NCI-H2171 (cell line): ENCODE results near the gene BCR.

Source experiments
- DNase-seq: peaks from one replicate; lab custom pipeline; 2025; lab: John Stamatoyannopoulos, UW

Gene BCR

DNA sequence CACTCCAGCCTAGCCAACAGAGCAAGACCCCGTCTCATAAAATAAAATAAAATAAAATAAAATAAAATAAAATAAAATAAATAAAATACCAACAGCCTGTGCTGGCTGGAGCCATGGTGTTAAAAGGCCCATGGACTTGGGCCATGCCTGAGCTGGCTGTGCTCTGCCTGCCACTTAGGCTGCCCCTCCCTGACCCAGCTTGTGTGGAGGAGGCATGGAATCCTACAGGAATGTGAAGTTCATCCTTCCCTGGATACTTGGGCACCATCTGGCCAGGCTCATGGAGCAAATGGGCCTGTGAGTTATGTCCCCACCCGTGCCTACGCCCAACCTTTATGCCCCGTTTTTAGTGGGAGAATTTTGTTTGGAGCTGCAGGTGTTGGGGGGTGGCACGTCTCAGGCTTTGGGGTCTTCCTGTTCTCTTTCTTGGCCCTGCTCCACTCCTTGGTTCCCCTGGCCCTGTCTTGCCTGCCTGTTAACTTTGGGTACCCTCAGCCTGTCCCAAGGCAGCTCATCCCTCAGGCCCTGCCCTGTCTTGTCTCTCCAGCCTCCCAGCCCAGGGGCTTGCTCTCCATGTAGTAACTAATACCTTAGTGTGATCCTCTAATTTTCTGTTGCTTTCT is 51.3 kb downstream of the BCR start:
- DNase-seq: no peak

DNA sequence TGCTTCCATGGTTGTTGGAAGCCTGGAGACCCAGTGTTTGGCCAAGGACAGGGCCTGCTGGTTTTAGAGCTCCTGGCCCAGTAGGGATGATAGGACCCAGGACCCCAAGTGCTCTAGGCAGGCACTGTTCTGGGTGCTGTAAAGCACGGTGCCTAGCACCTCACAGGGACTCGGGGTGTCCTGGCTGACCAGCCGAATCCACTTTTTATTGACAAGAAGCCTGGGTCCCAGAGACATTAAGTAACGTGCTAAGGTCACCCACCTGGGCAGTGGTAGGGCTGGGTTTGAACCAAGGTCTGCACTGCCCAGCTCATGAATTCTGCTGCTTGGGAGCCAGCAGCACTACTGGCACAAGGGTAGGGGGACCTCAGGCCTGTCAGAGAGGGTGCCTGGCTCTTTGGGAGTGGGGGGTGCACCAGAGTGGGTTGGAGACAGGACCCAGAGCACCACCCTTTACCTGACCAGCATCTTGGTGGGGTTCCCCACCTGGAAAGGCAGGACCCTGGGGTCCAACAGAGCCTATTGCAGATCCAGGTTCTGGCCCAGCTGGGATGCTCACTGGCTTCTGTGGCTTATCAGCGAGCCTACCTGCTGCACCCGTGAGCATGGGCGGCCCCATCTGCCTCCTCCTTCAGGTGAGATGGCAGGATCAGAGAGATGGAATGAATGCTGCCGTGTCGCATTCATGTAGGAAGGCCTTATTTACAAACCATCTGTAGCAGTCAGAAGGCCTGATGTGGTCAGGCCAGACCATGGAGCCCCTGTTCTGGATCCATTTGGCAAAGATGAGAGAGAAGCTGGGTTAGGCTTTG is 52.0 kb downstream of the BCR start:
- no peak for DNase-seq

DNA sequence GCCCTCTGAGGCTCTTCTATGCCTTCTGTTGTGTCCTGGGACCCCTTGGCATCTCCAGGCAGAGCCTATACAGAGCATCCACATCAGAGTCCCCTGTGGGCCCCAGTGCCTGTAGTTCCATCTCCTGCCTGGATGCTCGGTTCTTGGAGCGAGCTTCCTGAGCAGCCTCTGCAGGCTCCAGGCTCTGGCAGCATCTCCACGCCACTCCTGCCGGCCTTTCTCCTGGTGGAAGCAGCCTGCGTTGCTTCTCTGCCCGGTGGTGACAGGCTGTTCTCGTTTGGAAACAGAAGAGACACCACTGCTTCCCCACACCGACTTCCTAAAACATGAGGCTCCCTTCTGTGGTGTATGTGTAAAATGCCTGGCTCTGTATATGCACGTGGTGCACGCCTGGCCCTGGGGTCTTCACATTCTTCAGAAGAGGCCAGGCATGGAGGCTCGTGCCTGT is 52.8 kb downstream of the BCR start:
- DNase-seq: no peak

GRCh38 chr22:23233752-23234408 is 53.6 kb downstream of the BCR start:
- no peak for DNase-seq

DNA sequence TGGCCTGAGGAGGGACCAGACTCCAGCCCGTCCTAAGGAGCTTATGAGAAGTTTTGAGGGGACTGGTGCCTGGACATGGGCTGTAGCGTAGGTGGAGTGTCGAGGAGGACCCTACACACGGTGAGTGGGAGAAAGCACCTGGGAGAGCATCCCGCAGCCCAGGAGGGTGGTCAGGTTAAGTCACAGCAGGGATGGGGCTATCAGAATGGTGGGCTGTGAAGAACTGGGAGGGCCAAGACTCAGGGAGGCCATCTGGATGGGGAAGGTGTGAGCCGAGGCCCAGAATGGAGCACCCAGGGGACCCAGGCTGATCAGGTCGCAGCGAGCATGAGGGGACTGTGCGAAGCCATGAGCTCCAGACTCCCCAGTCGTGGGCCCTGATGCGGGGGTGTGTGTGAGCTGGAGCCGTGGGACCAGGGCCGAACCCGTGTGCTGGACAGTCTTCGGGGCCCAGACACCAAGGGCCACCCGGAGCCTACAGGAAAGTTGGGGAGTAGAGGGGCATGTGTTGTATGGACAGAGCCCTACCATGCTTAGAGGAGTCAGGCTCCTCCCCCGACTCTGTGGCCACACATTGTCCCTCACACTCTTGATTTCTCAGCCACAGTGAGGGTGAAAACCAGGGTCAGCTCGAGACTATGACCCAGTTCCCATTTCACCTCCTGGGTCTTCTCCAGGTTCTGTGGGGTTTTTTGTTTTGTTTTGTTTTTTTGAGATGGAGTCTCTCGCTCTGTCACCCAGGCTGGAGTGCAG is 54.3 kb downstream of the BCR start:
- DNase-seq: no peak

GRCh38 chr22:23235425-23235824 is 55.1 kb downstream of the BCR start:
- DNase-seq: no peak

DNA sequence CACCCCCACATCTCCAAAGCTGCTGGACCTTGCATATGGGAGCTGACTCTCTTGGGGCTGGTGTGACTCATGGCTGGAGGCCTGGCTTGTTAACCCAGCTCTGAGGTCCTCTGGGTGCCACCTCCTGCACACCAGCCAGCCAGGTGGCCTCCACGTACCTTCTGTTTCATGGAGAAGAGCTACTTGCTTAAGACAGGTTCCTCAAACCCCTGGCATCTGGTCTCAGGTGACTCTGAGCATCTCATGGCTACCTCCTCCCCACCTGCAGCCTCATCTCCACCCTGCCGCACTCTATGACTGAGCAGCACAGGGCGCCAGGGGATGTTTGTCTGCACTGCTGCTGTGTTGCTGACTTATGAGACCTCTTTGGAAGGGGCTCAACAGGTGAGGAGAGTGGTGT is 55.7 kb downstream of the BCR start:
- DNase-seq: no peak

- DNase-seq: no peak
Measured at GRCh38 chr22:23236440-23237184, 56.3 kb downstream of the BCR start.

- DNase-seq: peak; percentile 98
Measured at GRCh38 chr22:23237201-23237798, 57.0 kb downstream of the BCR start.

DNA sequence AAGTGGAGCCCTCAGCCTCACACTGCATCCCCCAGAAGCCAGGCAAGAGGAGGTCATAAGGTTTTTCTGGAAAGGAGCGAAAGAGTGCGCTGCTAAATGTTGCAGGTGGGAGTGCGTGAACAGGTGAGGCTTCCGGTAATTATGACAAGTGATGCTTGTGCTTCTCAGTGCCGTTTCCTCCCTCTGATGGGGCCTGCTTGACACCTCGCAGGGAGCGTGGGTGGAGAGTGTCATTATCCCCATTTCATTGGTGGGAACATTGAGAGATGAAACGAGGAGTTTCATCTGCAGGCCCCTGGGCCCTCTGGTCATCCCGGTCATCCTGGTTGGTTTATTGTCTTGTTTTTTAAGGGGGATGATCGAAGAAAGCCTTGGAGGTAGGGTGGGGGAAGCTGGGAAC is 57.5 kb downstream of the BCR start:
- DNase-seq: no peak

DNA sequence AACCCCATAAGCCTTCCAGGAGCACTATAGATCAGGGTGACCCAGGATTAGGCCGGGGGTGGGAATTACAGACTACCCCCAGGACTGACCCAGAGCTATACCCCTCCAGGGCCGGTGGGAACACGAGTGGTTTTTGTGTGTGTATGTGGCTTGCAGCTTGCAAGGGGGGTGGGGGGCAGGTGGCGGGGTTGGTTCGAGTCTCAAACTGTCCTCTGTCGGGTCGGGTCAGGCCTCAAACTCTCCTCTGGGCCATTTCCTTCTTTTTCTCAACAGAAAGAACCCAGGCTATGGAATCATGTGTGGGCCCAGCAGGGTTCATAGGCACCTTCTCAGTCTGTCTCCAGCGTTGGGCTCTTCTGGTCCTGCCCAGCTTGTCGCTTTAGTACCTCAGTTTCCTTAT is 58.4 kb downstream of the BCR start:
- no peak for DNase-seq

DNA sequence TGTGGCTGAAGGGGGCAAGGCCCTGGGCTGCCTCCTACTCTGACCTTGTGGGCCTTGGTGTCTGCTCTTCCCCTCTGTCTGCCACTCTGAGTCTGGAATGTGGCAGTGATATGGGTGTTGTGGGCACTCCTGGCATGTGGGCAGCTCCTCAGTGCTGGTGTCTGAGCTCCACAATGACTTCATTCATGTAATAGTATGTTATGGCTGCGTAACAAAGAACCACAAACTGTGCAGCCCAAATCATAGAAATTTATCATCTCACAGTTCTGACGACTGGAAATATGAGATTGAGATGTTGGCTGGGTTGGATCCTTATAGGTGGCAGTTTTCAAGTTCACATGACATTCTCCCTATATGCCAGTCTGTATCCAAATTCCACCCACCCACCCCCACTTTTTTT is 59.1 kb downstream of the BCR start:
- no peak for DNase-seq

DNA sequence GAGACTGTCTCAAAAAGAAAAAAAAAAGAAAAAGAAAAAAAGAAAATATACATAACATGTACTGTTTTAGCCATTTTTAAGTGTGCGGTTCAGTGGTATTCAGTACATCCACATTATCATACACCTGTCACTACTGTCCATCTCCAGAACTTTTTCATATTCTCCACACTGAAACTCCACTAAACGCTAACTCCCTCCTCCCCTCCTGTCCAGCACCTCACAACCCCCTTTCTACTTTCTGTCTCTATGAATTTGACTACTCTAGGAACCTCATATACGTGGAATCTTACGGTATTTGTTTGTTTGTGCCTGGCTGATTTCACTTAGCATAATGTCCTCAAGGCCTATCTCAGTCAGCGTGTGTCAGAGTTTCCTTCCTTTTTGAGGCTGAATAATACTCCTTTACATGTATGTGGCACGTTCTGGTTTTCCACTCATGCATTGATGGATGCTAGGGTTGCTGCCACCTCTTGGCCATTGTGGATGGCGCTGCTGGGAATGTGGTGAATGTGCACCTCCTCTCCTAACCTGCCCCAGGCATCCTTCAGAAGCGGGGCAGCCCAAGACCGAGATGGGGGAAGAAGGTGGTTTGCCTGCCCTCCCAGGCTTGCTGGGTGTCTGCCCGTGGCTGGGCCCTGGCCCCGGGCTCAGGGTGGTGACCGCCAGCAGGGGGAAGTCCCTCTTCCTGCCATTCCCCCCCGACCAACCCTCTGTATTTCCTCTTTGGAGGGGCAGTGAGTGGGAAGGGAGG is 60.5 kb downstream of the BCR start:
- DNase-seq: no peak

DNA sequence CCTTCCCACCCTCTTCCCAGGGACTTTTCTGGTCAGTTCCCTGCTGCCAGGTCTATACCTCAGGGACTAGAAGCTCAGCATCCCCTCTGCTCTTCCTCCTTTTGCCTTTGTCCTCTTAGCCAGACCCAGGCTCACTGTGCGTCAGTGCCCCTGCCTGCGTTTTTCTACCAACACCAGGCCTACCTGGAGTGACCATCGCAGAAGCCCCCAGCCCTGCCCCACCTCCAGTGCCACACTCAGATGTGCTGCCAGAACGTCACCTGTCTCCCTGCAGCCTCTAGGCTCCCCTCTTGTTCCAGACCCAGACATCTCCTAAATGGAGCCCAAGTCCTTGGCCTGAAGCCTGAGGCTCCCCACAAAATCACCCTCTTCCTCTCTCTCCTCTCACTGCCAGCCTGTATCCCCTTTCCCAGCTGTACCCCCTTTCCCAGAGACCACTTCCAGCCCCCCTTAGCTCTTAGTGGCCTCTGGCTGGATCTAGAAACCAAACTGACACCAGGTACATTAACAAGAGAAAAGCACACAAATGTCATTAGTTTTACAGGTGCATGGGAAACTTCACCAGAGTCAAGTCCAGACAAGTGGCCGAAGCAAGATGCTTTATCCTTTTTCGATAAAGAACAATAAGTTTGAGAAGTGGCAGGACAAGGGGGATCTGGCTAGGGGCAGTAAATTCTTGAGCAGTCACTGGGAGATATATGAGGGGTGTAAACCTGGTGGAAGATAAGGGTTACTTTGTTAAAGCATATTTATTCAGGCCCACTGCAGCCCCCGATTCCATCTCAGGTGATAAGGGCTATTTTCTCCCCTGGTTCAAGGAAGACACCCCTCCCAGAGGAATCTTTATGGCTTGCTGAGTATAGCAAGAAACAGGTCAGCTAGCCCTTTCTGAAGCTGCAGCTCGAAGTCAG is 61.5 kb downstream of the BCR start:
- DNase-seq: no peak

DNA sequence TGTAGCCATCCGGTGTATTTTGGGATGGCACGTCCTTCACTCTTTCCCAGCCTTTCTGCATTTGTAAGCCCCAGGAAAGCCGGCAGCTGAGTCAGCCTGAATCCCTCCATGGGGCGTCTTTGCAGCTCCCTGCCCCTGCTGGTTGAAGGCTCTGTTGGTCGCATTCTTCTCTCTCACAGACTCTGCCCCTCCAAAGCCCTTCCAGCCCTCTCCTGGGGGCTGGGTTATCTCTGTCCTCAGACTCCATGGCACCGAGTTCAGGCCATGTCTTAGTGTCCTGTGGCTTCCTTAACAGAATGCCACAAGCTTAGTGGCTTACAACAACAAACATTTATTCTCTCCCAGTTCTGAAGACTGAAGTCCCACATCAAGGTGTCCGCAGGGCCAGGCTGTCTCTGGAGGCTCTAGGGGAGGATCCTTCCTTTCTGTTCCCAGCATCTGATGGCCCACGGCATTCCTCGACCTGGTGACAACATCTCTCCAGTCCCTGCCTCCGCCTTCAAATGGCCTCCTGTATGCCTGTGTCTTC is 62.2 kb downstream of the BCR start:
- no peak for DNase-seq

DNA sequence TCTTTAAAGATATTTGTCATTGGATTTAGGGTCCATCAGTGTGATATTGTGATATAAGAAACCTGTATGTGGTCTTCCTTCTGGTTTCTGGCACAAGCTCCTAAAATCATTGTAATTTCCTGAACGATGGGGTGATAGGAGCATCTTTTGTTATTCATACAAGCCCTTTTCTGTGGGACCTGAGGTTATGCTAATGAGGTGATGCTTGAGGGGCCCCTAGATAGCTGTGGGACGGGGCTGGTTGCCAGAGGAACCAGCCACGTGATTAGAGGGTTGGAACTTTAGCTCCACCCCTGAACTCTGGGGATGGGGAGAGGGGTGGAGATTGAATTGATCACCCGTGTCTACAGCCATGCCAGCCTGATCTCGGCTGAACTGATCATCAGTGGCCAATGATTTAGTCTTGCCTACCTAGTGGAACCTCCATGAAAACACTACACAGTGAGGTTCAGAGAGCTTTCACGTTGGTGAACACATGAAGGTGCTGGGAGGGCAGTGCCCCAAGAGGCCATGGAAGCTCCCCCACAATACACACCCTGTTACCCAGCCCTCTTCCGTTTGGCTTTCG is 62.8 kb downstream of the BCR start:
- no peak for DNase-seq

DNA sequence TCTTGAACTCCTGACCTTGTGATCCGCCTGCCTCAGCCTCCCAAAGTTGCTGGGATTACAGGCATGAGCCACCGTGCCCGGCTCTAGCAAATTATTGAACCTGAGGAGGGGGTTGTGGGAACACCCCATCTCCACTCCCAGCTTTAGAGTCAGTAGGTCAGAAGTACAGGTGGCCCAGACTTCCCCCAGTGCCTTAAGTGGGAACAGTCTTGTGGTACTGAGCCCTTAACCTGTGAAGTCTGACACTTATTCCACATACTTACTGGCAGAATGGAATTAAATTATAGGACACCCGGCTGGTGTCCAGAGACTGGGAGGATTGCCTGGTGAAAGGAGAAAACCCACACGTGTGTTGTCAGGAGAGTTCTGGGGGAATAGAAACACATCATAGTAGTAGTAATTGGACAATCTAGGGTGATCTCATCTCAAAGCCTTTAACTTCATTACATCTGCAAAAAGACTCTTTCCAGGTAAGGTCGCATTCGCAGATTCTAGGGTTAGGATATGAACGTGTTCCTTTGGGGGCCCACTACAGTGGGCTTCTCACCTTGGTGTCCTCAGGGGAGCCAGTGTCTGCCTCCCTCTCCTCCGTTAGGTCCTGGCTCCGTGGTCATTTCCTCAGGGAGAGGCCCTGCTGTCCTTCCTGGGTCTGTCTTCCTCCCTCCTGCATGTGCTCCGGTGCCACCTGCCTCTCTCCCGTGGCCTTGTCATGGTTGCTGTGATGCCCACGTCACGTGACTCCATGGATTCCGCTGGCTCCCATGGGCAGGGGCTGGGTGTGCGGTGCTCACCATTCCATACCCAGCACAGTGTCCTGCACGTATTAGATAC is 63.8 kb downstream of the BCR start:
- no peak for DNase-seq

GRCh38 chr22:23244690-23245044 is 64.4 kb downstream of the BCR start:
- DNase-seq: no peak
